Measurements from ENCODE around the gene TENT5C. TPM values are rescaled to one million over a fixed set of nuclear protein-coding genes. Genes with fewer than 3 reads are reported as not detected.

The TENT5C gene
- total RNA-seq, 4 donors from 2014 or later = 0.27 to 2.8 (median 1.3) TPM

DNA sequence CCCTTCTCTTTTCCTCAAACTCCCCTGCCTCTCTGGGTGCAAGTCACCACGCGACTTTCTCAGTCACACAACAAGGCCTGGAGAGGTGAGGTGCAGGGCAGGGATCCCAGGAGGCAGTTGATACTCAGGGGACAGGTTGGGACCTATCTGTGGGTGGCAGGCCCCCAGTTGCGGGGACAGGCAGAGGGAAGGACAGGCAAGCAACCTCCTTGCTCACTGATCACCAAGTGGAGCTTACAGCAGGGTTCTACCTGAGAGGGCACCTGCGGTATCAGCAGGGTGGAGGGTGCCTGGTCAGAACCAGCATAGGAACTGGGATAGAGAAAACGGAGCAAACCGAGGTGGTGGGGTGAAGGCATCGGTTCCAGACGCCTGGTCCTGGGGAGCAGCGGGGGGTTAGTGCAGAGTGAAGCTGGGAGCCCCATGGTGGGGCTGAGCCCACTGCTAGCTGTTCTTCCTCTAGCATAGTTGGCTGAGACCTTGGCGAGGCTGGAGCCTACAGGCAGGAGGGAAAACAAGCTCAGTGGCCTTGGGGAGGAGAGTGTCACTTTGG is 24.4 kb upstream of the TENT5C start:
- WGBS, 2 donors = 85 to 91% methylated on average over 7 to 9 of the region's 10 CpGs
- no peak overlapping the region for H3K27ac ChIP-seq
- TF ChIP-seq POLR2A (IDR thresholded peaks at IDR 0.05) = no peak
- TF ChIP-seq, protein P1, sequence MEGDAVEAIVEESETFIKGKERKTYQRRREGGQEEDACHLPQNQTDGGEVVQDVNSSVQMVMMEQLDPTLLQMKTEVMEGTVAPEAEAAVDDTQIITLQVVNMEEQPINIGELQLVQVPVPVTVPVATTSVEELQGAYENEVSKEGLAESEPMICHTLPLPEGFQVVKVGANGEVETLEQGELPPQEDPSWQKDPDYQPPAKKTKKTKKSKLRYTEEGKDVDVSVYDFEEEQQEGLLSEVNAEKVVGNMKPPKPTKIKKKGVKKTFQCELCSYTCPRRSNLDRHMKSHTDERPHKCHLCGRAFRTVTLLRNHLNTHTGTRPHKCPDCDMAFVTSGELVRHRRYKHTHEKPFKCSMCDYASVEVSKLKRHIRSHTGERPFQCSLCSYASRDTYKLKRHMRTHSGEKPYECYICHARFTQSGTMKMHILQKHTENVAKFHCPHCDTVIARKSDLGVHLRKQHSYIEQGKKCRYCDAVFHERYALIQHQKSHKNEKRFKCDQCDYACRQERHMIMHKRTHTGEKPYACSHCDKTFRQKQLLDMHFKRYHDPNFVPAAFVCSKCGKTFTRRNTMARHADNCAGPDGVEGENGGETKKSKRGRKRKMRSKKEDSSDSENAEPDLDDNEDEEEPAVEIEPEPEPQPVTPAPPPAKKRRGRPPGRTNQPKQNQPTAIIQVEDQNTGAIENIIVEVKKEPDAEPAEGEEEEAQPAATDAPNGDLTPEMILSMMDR (IDR thresholded peaks at IDR 0.05) = no peak
- no peak overlapping the region for H3K4me3 ChIP-seq
- peaks cover 0 to 7% (median 4%) of the 10 kb centered on the region in 3 donors for H3K4me1 ChIP-seq
- H3K9me3 ChIP-seq = no peaks in the 10 kb centered on the region
- H3K27me3 ChIP-seq = no peaks in the 10 kb centered on the region
- intact Hi-C loops (cut with DNase I) = no loop called here
- no peaks in the 10 kb centered on the region for H3K36me3 ChIP-seq
- no peak for DNase-seq

DNA sequence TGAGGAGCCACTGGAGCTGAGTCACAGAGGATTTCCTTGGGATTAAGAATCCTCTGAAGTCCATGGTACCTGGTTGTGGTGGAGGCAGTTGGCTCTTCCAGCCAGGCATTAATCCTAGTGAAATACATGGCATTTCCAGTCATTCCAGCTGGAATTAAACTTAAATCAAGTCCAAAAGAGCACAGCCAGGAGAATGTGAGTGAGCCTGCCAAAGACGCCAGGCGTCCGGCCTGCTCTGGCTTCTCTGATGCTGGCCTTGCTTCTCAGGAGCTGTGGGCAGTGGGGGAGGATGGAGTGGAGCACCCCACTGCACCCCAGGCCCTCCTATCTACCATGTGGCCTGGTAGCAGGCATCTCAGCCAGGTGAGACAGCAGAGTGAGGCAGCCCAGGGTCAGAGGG is 23.4 kb upstream of the TENT5C start:
- no peaks in the 10 kb centered on the region for H3K36me3 ChIP-seq
- TF ChIP-seq POLR2A (IDR thresholded peaks at IDR 0.05) = no peak
- TF ChIP-seq, protein P1 (IDR thresholded peaks at IDR 0.05) = no peak
- DNase-seq = no peak
- H3K27me3 ChIP-seq = no peaks in the 10 kb centered on the region
- H3K27ac ChIP-seq = no peak overlapping the region
- intact Hi-C loops (cut with DNase I) = no loop called here
- no peak overlapping the region for H3K4me3 ChIP-seq
- H3K9me3 ChIP-seq = no peaks in the 10 kb centered on the region
- peaks cover 0 to 7% (median 4%) of the 10 kb centered on the region in 3 donors for H3K4me1 ChIP-seq
- 56% methylated on average over 3 of the region's 3 CpGs; no CpG with 5 or more reads in 1 of the 2 donors for WGBS, 2 donors

DNA sequence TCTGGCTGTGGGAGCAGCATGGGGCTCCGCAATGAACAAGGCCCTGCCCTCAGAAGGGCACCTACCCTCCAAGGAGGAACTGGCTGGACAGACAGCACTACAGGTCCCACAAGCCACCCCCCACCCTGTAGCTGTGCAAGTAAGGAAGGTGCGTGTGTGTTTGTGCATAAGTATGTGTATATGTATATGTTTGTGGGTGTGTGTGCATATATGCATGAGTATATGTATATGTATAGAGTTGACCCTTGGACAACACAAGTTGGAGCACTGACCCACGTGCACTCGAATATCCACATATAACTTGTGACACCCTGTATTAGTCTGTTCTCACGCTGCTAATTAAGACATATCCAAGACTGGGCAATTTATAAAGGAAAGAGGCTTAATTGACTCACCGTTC is 22.6 kb upstream of the TENT5C start:
- no peaks in the 10 kb centered on the region for H3K27me3 ChIP-seq
- TF ChIP-seq, protein P1 (IDR thresholded peaks at IDR 0.05) = no peak
- TF ChIP-seq POLR2A (IDR thresholded peaks at IDR 0.05) = no peak
- H3K27ac ChIP-seq = no peak overlapping the region
- no peaks in the 10 kb centered on the region for H3K36me3 ChIP-seq
- 92 to 94% methylated on average over 5 of the region's 6 CpGs for WGBS, 2 donors
- peaks cover 0 to 7% (median 4%) of the 10 kb centered on the region in 3 donors for H3K4me1 ChIP-seq
- H3K9me3 ChIP-seq = no peaks in the 10 kb centered on the region
- no peak overlapping the region for H3K4me3 ChIP-seq
- intact Hi-C loops (cut with DNase I) = no loop called here
- no peak for DNase-seq

DNA sequence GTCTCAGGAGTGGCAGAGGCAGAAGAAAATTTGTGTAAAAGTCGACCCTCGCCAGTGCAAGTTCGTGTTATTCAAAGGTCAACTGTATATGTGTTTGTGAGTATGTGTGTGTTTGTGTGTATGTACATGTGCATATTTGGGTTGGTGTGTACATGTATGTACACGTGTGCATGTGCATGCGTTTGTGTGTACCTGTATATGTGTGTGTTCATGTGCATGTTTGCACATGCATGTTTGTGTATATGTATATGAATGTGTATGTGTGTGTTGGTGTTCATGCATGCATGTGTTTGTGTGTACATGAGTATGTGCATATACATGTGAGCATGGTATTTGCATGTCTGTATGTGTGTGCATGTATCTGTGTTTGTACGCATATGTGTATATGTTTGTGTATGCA is 21.7 kb upstream of the TENT5C start:
- H3K4me1 ChIP-seq = peaks cover 0 to 7% (median 4%) of the 10 kb centered on the region in 3 donors
- no peak for DNase-seq
- no peaks in the 10 kb centered on the region for H3K27me3 ChIP-seq
- WGBS, 2 donors = 91 to 92% methylated on average over 6 of the region's 6 CpGs
- H3K4me3 ChIP-seq = no peak overlapping the region
- no peak for TF ChIP-seq POLR2A (IDR thresholded peaks at IDR 0.05)
- TF ChIP-seq, protein P1 (IDR thresholded peaks at IDR 0.05) = no peak
- no peaks in the 10 kb centered on the region for H3K36me3 ChIP-seq
- H3K27ac ChIP-seq = no peak overlapping the region
- no peaks in the 10 kb centered on the region for H3K9me3 ChIP-seq
- intact Hi-C loops (cut with DNase I) = no loop called here

DNA sequence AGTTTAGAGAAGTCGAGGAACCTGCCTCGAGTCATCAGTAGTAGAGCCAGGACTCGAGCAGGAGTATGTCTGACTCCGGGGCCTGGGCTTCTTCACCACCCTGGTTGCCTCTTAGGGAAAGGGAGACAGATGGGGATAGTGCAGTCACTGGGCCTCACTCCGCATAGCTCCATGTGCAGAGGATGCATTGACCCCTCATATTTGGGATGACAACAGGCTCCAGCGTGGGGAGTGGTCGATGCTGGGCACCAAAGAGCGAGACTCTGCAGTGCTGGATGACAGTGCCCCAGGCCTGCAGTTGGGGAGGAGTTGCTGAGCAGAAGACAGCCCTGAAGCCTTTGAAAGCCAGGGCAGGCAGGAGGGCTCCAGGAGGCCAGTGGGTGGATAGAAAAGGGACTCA is 20.8 kb upstream of the TENT5C start:
- no peak overlapping the region for H3K27ac ChIP-seq
- no peak for DNase-seq
- 83 to 84% methylated on average over 5 to 8 of the region's 8 CpGs for WGBS, 2 donors
- H3K36me3 ChIP-seq = no peaks in the 10 kb centered on the region
- no peaks in the 10 kb centered on the region for H3K27me3 ChIP-seq
- no peaks in the 10 kb centered on the region for H3K9me3 ChIP-seq
- TF ChIP-seq, protein P1 (IDR thresholded peaks at IDR 0.05) = no peak
- TF ChIP-seq POLR2A (IDR thresholded peaks at IDR 0.05) = no peak
- H3K4me3 ChIP-seq = no peak overlapping the region
- intact Hi-C loops (cut with DNase I) = no loop called here
- peaks cover 0 to 9% (median 4%) of the 10 kb centered on the region in 3 donors for H3K4me1 ChIP-seq
